Testis (tissue), 3 donors: Measurements from ENCODE around the gene ETNPPL. TPM values are rescaled to one million over a fixed set of nuclear protein-coding genes. Genes with fewer than 3 reads are reported as not detected.

Experiments used
- DNase-seq: peaks from one replicate; pipeline ENCODE4 v3.0.0-alpha.2; 2019
- H3K27ac ChIP-seq, 2 donors: fragments of 200-600 bp; sonication (generic); one replicate each; pipeline ENCODE4 v1.5.1; 2019
- H3K27me3 ChIP-seq: fragments of 200-600 bp; sonication (generic); one replicate; pipeline ENCODE4 v1.5.1; 2019
- H3K36me3 ChIP-seq: fragments of 200-600 bp; sonication (generic); one replicate; pipeline ENCODE4 v1.5.1; 2017; ENCODE audit warnings: low read depth; ENCODE audit errors: missing control alignments
- H3K4me1 ChIP-seq: fragments of 200-600 bp; sonication (generic); one replicate; pipeline ENCODE4 v1.5.1; 2019
- H3K4me3 ChIP-seq, 2 donors: fragments of 200-600 bp; sonication (generic); one replicate each; pipeline ENCODE4 v1.5.1; 2017 to 2019
- H3K9me3 ChIP-seq: fragments of 200-600 bp; sonication (generic); one replicate; pipeline ENCODE4 v1.5.1; 2017
- POLR2A ChIP-seq: fragments of 450-650 bp; IDR thresholded peaks from one replicate; pipeline ENCODE4 v1.6.1; 2017; ENCODE audit warnings: antibody characterized with exemption, mild to moderate bottlenecking, moderate library complexity
- WGBS, 2 donors: methylation state at CpG; one replicate each; pipeline ENCODE4 v1.1.5; 2018; 5-methylcytosine and 5-hydroxymethylcytosine counted together
- intact Hi-C: fragments of 100-400 bp; cut with DNase I; formaldehyde crosslinking; loops from one replicate; pipeline ENCODE4 v1.15.1; 2023; ENCODE audit warnings: low total_unique reads
- polyA plus RNA-seq: library from polyadenylated mRNA; stranded (reverse); fragments of 350-450 nt; fragmentation: Illumina TruSeq; extraction: RNeasy Lipid Tissue Mini Kit (QIAGEN cat#74804); gene quantifications from one replicate; pipeline ENCODE4 v1.2.3, GENCODE V29; 2014; ENCODE audit warnings: low read depth, low replicate concordance; ENCODE audit not compliant: insufficient read depth
- total RNA-seq, 2 donors: library from RNA; depleted of rRNA; stranded (reverse); fragments of >200 nt; gene quantifications; one replicate each; pipeline ENCODE4 v1.2.3, GENCODE V29; 2016
- TF ChIP-seq, protein P1 (sequence below), 3 experiments: fragments of 450-650 bp in 2 of 3; fragments of 200-600 bp in 1 of 3; sonication (generic) in 1 of 3; IDR thresholded peaks; one replicate each; pipeline ENCODE4 v1.5.1; 2016 to 2019; ENCODE audit warnings: antibody characterized with exemption in 3 of 3, mild to moderate bottlenecking in 2 of 3, moderate library complexity in 1 of 3

The ETNPPL gene
- total and polyA plus RNA-seq, 3 donors from 2014 or later: 0.44 to 2.0 (median 1.1) TPM

DNA sequence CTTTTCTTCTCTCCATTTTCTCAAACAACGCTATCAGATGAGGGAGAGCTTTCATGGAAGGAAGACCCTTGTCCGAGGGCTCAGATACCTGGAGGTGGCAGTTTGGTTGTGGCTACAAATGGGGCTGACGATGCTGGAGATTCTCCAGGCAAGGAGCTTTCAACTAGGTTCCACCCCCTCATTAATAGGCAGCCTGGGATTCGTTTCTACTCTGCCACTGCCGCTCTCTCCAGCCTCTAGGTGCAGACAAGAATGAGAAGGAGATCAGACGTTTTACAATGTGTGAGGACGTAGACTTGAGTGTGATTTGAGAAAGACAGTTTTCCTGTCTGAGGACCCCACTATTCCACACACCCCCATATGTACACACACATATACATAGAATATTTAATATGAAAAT lies 53.1 kb downstream of the ETNPPL start:
- WGBS, 2 donors: 56 to 64% methylated on average over 7 of the region's 7 CpGs
- Histone ChIP-seq H3K4me3 (no peak overlapping the region), H3K36me3 (no peaks in the 10 kb centered on the region), H3K9me3 (no peaks in the 10 kb centered on the region), H3K27ac (no peak overlapping the region), H3K27me3 (no peaks in the 10 kb centered on the region), H3K4me1 (no peaks in the 10 kb centered on the region)
- TF ChIP-seq POLR2A: no peak
- TF ChIP-seq, protein P1, sequence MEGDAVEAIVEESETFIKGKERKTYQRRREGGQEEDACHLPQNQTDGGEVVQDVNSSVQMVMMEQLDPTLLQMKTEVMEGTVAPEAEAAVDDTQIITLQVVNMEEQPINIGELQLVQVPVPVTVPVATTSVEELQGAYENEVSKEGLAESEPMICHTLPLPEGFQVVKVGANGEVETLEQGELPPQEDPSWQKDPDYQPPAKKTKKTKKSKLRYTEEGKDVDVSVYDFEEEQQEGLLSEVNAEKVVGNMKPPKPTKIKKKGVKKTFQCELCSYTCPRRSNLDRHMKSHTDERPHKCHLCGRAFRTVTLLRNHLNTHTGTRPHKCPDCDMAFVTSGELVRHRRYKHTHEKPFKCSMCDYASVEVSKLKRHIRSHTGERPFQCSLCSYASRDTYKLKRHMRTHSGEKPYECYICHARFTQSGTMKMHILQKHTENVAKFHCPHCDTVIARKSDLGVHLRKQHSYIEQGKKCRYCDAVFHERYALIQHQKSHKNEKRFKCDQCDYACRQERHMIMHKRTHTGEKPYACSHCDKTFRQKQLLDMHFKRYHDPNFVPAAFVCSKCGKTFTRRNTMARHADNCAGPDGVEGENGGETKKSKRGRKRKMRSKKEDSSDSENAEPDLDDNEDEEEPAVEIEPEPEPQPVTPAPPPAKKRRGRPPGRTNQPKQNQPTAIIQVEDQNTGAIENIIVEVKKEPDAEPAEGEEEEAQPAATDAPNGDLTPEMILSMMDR (IDR thresholded peaks at IDR 0.05): no peak
- intact Hi-C loops: no loop called here
- DNase-seq: no peak

DNA sequence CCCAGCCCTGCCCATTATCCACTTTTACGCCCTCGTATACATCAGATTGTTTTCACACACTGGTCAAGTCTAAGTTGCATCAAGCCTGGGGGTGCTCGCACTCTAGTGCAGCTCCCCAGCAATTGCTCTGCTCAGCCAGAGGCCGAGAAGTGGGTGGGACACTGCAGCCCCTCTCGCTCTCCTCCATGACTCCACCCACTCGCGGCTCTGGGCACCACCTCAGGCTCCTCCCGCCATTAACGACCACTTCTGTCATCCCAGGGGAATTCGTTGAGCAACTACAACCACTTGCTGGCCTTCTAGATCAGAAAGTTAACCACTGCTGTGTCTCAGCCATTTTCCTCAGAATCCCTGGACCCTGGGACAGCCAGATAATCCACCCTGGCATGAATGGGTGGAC lies 53.6 kb downstream of the ETNPPL start:
- no peak for TF ChIP-seq POLR2A
- TF ChIP-seq, protein P1 (IDR thresholded peaks at IDR 0.05): no peak
- intact Hi-C loops: no loop called here
- WGBS, 2 donors: 74 to 82% methylated on average over 10 of the region's 10 CpGs

DNA sequence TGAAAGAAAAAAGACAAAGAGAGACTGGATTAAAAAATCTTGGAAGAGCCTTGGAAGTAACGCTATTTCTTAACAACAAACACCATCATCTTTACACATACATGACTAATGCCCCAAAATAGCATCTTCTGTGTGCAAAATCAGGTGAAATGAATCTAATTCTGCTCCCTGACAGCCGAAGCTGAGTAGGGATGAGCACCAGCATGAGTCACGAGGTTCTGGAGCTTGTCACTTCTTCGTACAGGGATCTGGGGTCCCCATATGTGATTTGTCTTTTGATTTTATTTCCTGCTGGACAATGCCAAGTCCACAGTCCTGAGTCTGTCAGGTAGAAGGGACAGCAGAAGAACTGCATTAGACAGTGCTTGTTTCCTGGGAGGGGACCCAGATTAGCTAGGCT lies 56.6 kb downstream of the ETNPPL start:
- TF ChIP-seq, protein P1 (IDR thresholded peaks at IDR 0.05): no peak
- H3K4me3 ChIP-seq: no peak overlapping the region
- intact Hi-C loops: no loop called here
- H3K9me3 ChIP-seq: no peaks in the 10 kb centered on the region
- H3K27me3 ChIP-seq: no peaks in the 10 kb centered on the region
- H3K4me1 ChIP-seq: no peaks in the 10 kb centered on the region
- no peaks in the 10 kb centered on the region for H3K36me3 ChIP-seq
- no peak for DNase-seq
- 63 to 65% methylated on average over 4 of the region's 4 CpGs for WGBS, 2 donors
- H3K27ac ChIP-seq: no peak overlapping the region

More for the DNA sequence above, 53.6 kb downstream of the ETNPPL start:
- Histone ChIP-seq H3K9me3 (no peaks in the 10 kb centered on the region), H3K4me3 (no peak overlapping the region), H3K4me1 (no peaks in the 10 kb centered on the region), H3K27me3 (no peaks in the 10 kb centered on the region), H3K36me3 (no peaks in the 10 kb centered on the region), H3K27ac (no peak overlapping the region)
- DNase-seq: no peak

DNA sequence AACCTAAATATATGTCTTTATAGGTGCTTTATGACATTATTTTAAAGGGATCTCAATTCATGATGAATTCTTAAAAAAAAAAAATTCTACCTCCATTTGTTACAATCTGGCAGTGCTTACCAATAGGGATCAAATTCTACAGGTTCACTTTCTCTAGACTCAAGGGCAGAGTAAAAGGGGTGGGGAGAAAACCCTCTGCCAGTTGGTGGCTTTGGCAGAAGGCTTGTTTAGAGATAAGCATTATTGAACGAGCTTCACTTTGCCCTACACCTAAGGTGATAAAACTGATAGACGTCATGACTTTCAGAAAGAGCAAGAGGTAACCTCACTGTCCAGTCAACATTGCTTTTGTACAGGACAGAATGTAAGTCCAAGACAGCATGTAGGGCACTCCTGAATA lies 58.9 kb downstream of the ETNPPL start:
- no peak for DNase-seq
- TF ChIP-seq POLR2A: no peak
- TF ChIP-seq, protein P1 (IDR thresholded peaks at IDR 0.05): no peak
- H3K4me3 ChIP-seq: no peak overlapping the region
- WGBS, 2 donors: 70 to 77% methylated on average over 2 of the region's 2 CpGs
- no peaks in the 10 kb centered on the region for H3K27me3 ChIP-seq
- H3K9me3 ChIP-seq: no peaks in the 10 kb centered on the region
- no peaks in the 10 kb centered on the region for H3K36me3 ChIP-seq
- H3K4me1 ChIP-seq: no peaks in the 10 kb centered on the region
- intact Hi-C loops: no loop called here
- H3K27ac ChIP-seq: no peak overlapping the region

DNA sequence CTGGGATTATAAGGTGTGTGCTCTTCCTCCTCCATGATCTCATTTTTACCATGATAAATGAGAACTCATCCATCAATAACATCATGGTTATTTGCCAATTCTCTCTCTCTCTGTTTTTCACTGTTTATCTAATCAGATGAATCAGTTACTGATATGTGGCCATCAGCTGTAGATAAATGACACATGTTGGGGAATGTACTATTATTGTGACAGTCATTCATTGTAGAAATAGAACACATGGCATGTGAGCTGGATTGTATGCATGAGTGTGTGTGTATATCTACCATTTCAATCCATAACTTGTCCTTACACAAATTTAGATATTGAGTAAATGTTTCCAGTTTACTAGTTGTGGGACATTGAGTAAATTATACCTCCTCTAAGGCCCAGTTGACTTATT lies 59.5 kb downstream of the ETNPPL start:
- Histone ChIP-seq H3K4me1 (no peaks in the 10 kb centered on the region), H3K27ac (no peak overlapping the region), H3K36me3 (no peaks in the 10 kb centered on the region), H3K4me3 (no peak overlapping the region), H3K9me3 (no peaks in the 10 kb centered on the region), H3K27me3 (no peaks in the 10 kb centered on the region)
- intact Hi-C loops: no loop called here
- TF ChIP-seq POLR2A: no peak
- TF ChIP-seq, protein P1 (IDR thresholded peaks at IDR 0.05): no peak
- DNase-seq: no peak
